Spleen (tissue), 11 donors: ENCODE results near the gene CHKA. TPM values are rescaled to one million over a fixed set of nuclear protein-coding genes. Genes with fewer than 3 reads are reported as not detected.

Experiments used
- DNase-seq: peaks from one replicate; pipeline ENCODE4 v3.0.0-alpha.2; 2020
- H3K27ac ChIP-seq, 8 donors: fragments of 200-600 bp; sonication (generic) in 7 of 8; 1 replicate in 4 of 8; 2 replicates in 4 of 8; pipeline versions ENCODE4 v1.5.0 to v1.8.0; 2016 to 2021; ENCODE audit warnings: inconsistent platforms in 4 of 8, mild to moderate bottlenecking in 4 of 8, moderate library complexity in 1 of 8
- H3K27me3 ChIP-seq, 7 donors: fragments of 200-600 bp; sonication (generic) in 6 of 7; replicated peaks in 1 of 7; 1 replicate in 4 of 7; 2 replicates in 3 of 7; pipeline versions ENCODE4 v1.5.0 to v1.8.0; 2016 to 2021; ENCODE audit warnings: inconsistent platforms in 3 of 7, mild to moderate bottlenecking in 1 of 7
- H3K36me3 ChIP-seq, 6 donors: fragments of 200-600 bp; sonication (generic) in 5 of 6; 1 replicate in 4 of 6; 2 replicates in 2 of 6; pipeline versions ENCODE4 v1.5.0 to v1.8.0; 2016 to 2021; ENCODE audit warnings: inconsistent platforms in 2 of 6
- H3K4me1 ChIP-seq, 6 donors: fragments of 200-600 bp; sonication (generic) in 5 of 6; 1 replicate in 3 of 6; 2 replicates in 3 of 6; pipeline versions ENCODE4 v1.5.0 to v1.8.0; 2016 to 2021; ENCODE audit warnings: inconsistent platforms in 3 of 6
- H3K4me3 ChIP-seq, 8 donors: fragments of 200-600 bp; sonication (generic) in 7 of 8; 1 replicate in 4 of 8; 2 replicates in 4 of 8; pipeline versions ENCODE4 v1.5.0 to v1.8.0; 2016 to 2021; ENCODE audit warnings: inconsistent platforms in 4 of 8, mild to moderate bottlenecking in 4 of 8, moderate library complexity in 2 of 8
- H3K9me3 ChIP-seq, 8 donors: fragments of 200-600 bp; sonication (generic) in 7 of 8; 1 replicate in 4 of 8; 2 replicates in 4 of 8; pipeline versions ENCODE4 v1.5.0 to v1.8.0; 2016 to 2021; ENCODE audit warnings: inconsistent platforms in 4 of 8
- POLR2A ChIP-seq, 3 donors: fragments of 450-650 bp; IDR thresholded peaks; one replicate each; pipeline ENCODE4 v1.5.1; 2017; ENCODE audit warnings: antibody characterized with exemption in 3 of 3, mild to moderate bottlenecking in 1 of 3
- POLR2AphosphoS5 ChIP-seq, 3 donors: sonication (generic); formaldehyde crosslinking; IDR thresholded peaks; one replicate each; pipeline ENCODE4 v1.5.1; 2017; ENCODE audit warnings: antibody characterized with exemption in 3 of 3
- WGBS, 5 donors: extraction: QIAGEN DNeasy Blood & Tissue Kit in 3 of 5; methylation state at CpG; one replicate each; pipeline versions ENCODE4 v1.1.5 to v1.1.7; 2013 to 2018; 5-methylcytosine and 5-hydroxymethylcytosine counted together
- intact Hi-C: fragments of 100-400 bp; cut with DNase I; formaldehyde crosslinking; loops from one replicate; pipeline ENCODE4 v1.15.0; 2023; ENCODE audit warnings: low total_unique reads
- polyA plus RNA-seq, 3 donors: library from polyadenylated mRNA; stranded (reverse); fragments of 200-250 nt; gene quantifications; one replicate each; pipeline ENCODE4 v1.2.1, GENCODE V29; 2013
- total RNA-seq, 7 donors: library from RNA; depleted of rRNA in 3 of 7; stranded (reverse); fragments of >200 nt in 3 of 7; fragmentation: NEBNext Ultra II Directional in 4 of 7; extraction: Animal tissue kit (Norgen Biotek cat#: 25700) in 4 of 7; gene quantifications; one replicate each; pipeline versions ENCODE4 v1.1.0 to v1.2.1, GENCODE V29; 2016 to 2021
- TF ChIP-seq, protein P1 (sequence below), 11 experiments: fragments of 200-600 bp in 7 of 11; fragments of 450-650 bp in 4 of 11; sonication (generic) in 4 of 11; IDR thresholded peaks in 8 of 11; conservative IDR thresholded peaks in 3 of 11; 1 replicate in 7 of 11; 2 replicates in 4 of 11; pipeline versions ENCODE4 v1.4.0 to v1.8.0; 2016 to 2021; ENCODE audit warnings: antibody characterized with exemption in 11 of 11, inconsistent platforms in 4 of 11, mild to moderate bottlenecking in 1 of 11
- donor health status: healthy with polysubstance abuse.
- donor health status: DM: no; HTN: no; CAD: no; lungs with moderate emphysema.
- donor health status: DM: no; HTN: no; CAD: no.
- donor health status: Bipolar disorder and iron deficiency.
- donor health status: healthy.
- donor health status: DM: no; HTN: no; CAD: no.
- donor health status: DM: yes; HTN: yes; CAD: no.

The CHKA gene
- total and polyA plus RNA-seq, 10 donors = 19.7 to 76.1 (median 33.4) TPM

DNA sequence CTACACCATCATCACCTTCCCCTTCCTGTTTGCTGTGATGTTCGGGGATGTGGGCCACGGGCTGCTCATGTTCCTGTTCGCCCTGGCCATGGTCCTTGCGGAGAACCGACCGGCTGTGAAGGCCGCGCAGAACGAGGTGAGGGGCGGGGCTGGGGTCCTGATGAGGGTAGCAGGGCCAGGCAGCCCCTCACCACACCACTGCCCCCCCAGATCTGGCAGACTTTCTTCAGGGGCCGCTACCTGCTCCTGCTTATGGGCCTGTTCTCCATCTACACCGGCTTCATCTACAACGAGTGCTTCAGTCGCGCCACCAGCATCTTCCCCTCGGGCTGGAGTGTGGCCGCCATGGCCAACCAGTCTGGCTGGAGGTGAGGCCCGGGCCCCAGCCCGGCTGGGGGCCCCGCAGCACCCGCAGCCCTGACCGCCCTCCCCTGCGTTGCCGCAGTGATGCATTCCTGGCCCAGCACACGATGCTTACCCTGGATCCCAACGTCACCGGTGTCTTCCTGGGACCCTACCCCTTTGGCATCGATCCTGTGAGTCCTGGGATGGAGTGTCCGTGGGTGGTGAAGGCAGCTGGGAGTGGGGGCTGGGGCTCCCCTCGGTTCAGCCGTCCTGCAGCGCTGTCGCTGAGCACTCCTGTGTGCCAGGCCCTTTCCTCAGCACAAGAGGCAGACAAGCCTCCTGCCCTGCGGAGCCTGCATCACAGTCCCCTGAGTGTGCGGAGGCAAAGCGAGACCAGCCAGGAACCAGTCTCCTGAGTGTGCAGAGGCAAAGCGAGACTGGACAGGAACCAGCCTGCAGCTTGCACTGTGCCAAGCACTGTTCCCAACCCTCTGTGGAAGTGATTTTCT, 73.5 kb downstream of the CHKA start:
- TF ChIP-seq POLR2AphosphoS5 (IDR thresholded peaks at IDR 0.05) (peak; percentile 10 to 61 (median 25)), POLR2A (IDR thresholded peaks at IDR 0.05) (no peak)
- TF ChIP-seq, protein P1, sequence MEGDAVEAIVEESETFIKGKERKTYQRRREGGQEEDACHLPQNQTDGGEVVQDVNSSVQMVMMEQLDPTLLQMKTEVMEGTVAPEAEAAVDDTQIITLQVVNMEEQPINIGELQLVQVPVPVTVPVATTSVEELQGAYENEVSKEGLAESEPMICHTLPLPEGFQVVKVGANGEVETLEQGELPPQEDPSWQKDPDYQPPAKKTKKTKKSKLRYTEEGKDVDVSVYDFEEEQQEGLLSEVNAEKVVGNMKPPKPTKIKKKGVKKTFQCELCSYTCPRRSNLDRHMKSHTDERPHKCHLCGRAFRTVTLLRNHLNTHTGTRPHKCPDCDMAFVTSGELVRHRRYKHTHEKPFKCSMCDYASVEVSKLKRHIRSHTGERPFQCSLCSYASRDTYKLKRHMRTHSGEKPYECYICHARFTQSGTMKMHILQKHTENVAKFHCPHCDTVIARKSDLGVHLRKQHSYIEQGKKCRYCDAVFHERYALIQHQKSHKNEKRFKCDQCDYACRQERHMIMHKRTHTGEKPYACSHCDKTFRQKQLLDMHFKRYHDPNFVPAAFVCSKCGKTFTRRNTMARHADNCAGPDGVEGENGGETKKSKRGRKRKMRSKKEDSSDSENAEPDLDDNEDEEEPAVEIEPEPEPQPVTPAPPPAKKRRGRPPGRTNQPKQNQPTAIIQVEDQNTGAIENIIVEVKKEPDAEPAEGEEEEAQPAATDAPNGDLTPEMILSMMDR (IDR thresholded peaks at IDR 0.05 in 8 of 11, conservative IDR thresholded peaks at IDR 0.05 in 3 of 11) = no peak
- 89 to 93% (median 92%) methylated on average over 28 to 37 of the region's 37 CpGs for WGBS, 5 donors
- intact Hi-C loops = no loop called here
- DNase-seq = peak; percentile 68
- H3K27ac ChIP-seq = no peak overlapping the region
- no peaks in the 10 kb centered on the region for H3K9me3 ChIP-seq
- H3K4me3 ChIP-seq = no peak overlapping the region
- peaks cover 2 to 100% (median 98%) of the 10 kb centered on the region in 6 donors for H3K36me3 ChIP-seq
- H3K4me1 ChIP-seq = peaks cover 0 to 16% (median 2%) of the 10 kb centered on the region in 6 donors
- no peaks in the 10 kb centered on the region for H3K27me3 ChIP-seq

DNA sequence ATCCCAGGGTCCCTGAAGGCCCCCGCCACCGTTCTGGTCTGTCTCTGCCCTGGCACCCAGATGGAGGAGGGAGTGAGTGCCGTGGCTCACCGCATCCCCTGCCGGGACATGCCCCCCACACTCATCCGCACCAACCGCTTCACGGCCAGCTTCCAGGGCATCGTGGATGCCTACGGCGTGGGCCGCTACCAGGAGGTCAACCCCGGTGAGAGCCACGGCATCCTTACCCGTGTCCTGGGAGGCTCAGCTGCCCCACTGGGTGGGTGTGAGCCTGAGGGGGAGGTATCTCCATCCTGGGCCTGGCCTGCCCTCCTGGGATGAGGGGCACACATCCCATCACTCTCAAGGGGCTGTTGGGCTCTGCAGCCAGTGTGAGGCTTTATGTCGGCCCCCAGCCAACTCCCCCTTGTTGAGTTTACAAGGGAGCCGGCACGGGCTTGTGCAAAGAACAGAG, 76.3 kb downstream of the CHKA start:
- no peak for TF ChIP-seq POLR2A (IDR thresholded peaks at IDR 0.05)
- peak in 1 of 3 donors; percentile 57 for TF ChIP-seq POLR2AphosphoS5 (IDR thresholded peaks at IDR 0.05)
- Histone ChIP-seq H3K9me3 (no peaks in the 10 kb centered on the region), H3K4me1 (peaks cover 10 to 36% (median 24%) of the 10 kb centered on the region in 6 donors), H3K27ac (no peak overlapping the region), H3K4me3 (no peak overlapping the region), H3K27me3 (no peaks in the 10 kb centered on the region), H3K36me3 (peaks cover 2 to 90% (median 85%) of the 10 kb centered on the region in 6 donors)
- WGBS, 5 donors = 93 to 99% (median 94%) methylated on average over 10 to 18 of the region's 18 CpGs
- intact Hi-C loops = no loop called here
- peak; percentile 76 for DNase-seq

DNA sequence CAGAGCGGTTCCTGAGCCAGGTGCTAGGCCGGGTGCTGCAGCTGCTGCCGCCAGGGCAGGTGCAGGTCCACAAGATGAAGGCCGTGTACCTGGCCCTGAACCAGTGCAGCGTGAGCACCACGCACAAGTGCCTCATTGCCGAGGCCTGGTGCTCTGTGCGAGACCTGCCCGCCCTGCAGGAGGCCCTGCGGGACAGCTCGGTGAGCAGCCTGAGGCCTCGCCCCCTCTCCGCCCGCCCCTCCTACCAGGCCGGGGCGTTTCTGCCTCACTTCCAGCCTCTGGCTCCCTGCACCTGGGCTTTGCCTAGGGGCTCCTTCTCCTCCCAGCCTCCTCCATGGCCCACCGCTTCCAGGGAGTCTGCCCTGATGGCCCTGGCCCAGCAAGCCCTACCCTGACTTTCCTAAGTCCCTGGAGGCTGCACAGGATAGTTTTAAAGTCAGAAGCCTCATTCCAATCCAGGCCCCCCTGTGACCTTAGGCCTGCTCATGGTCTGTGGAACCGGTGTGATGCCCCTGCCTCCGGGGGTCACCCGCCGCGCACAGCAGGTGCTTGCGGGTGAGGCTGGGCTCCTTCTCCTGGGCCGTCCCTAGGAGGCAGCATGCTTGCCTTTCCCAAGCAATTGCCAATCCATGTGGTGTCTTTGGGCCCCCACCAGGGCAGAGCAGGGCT, 76.9 kb downstream of the CHKA start:
- peak; percentile 73 for DNase-seq
- intact Hi-C loops = no loop called here

More for the DNA sequence above, 76.9 kb downstream of the CHKA start:
- H3K4me3 ChIP-seq = no peak overlapping the region
- TF ChIP-seq POLR2A (IDR thresholded peaks at IDR 0.05) = no peak
- peak in 1 of 3 donors; percentile 40 for TF ChIP-seq POLR2AphosphoS5 (IDR thresholded peaks at IDR 0.05)
- TF ChIP-seq, protein P1 (IDR thresholded peaks at IDR 0.05 in 8 of 11, conservative IDR thresholded peaks at IDR 0.05 in 3 of 11) = no peak
- H3K4me1 ChIP-seq = peaks cover 13 to 43% (median 30%) of the 10 kb centered on the region in 6 donors
- H3K27me3 ChIP-seq = no peaks in the 10 kb centered on the region
- peaks cover under 1 to 84% (median 79%) of the 10 kb centered on the region in 6 donors for H3K36me3 ChIP-seq
- 83 to 94% (median 92%) methylated on average over 13 to 24 of the region's 24 CpGs for WGBS, 5 donors
- H3K9me3 ChIP-seq = no peaks in the 10 kb centered on the region
- H3K27ac ChIP-seq = no peak overlapping the region
